GM12891 (cell line): ENCODE data around the gene SARDH.

ENCODE experiments used
- DNase-seq: peaks from one replicate; pipeline ENCODE4 v3.0.0; 2011; ENCODE audit warnings: low spot score; ENCODE audit not compliant: insufficient read length
- FAIRE-seq: peaks from 2 replicates; lab custom pipeline; 2011; peaks lifted over from hg19 to GRCh38; lab: Jason Lieb, UNC
- PAX5 ChIP-seq: IDR thresholded peaks from 2 replicates; pipeline ENCODE4 v1.6.1; 2011; ENCODE audit warnings: low read length, moderate library complexity, mild to moderate bottlenecking; ENCODE audit not compliant: insufficient read depth, severe bottlenecking
- POLR2A ChIP-seq: IDR thresholded peaks from 2 replicates; pipeline ENCODE4 v1.6.1; 2011; ENCODE audit warnings: low read depth, low read length, control low read depth
- POLR2AphosphoS5 ChIP-seq: IDR thresholded peaks from 2 replicates; pipeline ENCODE4 v1.6.1; 2011; ENCODE audit warnings: low read depth, low read length, control low read depth
- POU2F2 ChIP-seq: IDR thresholded peaks from 2 replicates; pipeline ENCODE4 v1.6.1; 2011; ENCODE audit warnings: low read depth, mild to moderate bottlenecking, control low read depth, low read length, moderate library complexity
- SPI1 ChIP-seq: IDR thresholded peaks from 2 replicates; pipeline ENCODE4 v1.6.1; 2011; ENCODE audit warnings: low read depth, low read length, control low read depth
- TAF1 ChIP-seq: IDR thresholded peaks from 2 replicates; pipeline ENCODE4 v1.6.1; 2011; ENCODE audit warnings: low read depth, low read length, control low read depth

SARDH gene

GRCh38 chr9:133775951-133776905, 38.1 kb upstream of the SARDH start:
- TF ChIP-seq SPI1 (no peak), POLR2AphosphoS5 (no peak), POLR2A (no peak), TAF1 (no peak)
- FAIRE-seq, result no peak
- DNase-seq, result no peak

GRCh38 chr9:133775291-133775690, 37.1 kb upstream of the SARDH start:
- FAIRE-seq, result no peak
- TF ChIP-seq TAF1 (no peak), POU2F2 (no peak)

GRCh38 chr9:133774799-133775198, 36.6 kb upstream of the SARDH start:
- TF ChIP-seq PAX5, result no peak
- TF ChIP-seq SPI1, result no peak
- TF ChIP-seq TAF1, result no peak
- no peak for TF ChIP-seq POLR2AphosphoS5
- no peak for TF ChIP-seq POU2F2
- TF ChIP-seq POLR2A, result no peak
- FAIRE-seq (no peak), DNase-seq (no peak)

More at GRCh38 chr9:133775291-133775690, 37.1 kb upstream of the SARDH start:
- DNase-seq, result no peak

GRCh38 chr9:133773889-133774655, 35.9 kb upstream of the SARDH start:
- FAIRE-seq, result no peak
- no peak for DNase-seq

GRCh38 chr9:133772581-133772980, 34.4 kb upstream of the SARDH start:
- no peak for FAIRE-seq
- TF ChIP-seq POLR2AphosphoS5, result no peak
- TF ChIP-seq POU2F2, result no peak
- TF ChIP-seq SPI1, result no peak
- no peak for DNase-seq

More at GRCh38 chr9:133773889-133774655, 35.9 kb upstream of the SARDH start:
- no peak for TF ChIP-seq TAF1
- no peak for TF ChIP-seq SPI1
- no peak for TF ChIP-seq POLR2A
- TF ChIP-seq PAX5, result no peak
- TF ChIP-seq POLR2AphosphoS5, result no peak
- no peak for TF ChIP-seq POU2F2

GRCh38 chr9:133771486-133772482, 33.6 kb upstream of the SARDH start:
- DNase-seq (no peak), FAIRE-seq (no peak)
- no peak for TF ChIP-seq POU2F2
- no peak for TF ChIP-seq PAX5
- no peak for TF ChIP-seq SPI1
- no peak for TF ChIP-seq POLR2AphosphoS5
- no peak for TF ChIP-seq POLR2A
- no peak for TF ChIP-seq TAF1

GRCh38 chr9:133770076-133770777, 32.1 kb upstream of the SARDH start:
- DNase-seq (no peak), FAIRE-seq (no peak)
- TF ChIP-seq SPI1, result no peak
- no peak for TF ChIP-seq POLR2AphosphoS5
- no peak for TF ChIP-seq POLR2A
- no peak for TF ChIP-seq PAX5
- TF ChIP-seq TAF1, result no peak
- no peak for TF ChIP-seq POU2F2

GRCh38 chr9:133769511-133770075, 31.4 kb upstream of the SARDH start:
- DNase-seq (no peak), FAIRE-seq (no peak)
- TF ChIP-seq POLR2AphosphoS5, result no peak
- no peak for TF ChIP-seq TAF1
- no peak for TF ChIP-seq POLR2A
- TF ChIP-seq POU2F2, result no peak
- no peak for TF ChIP-seq SPI1
- TF ChIP-seq PAX5, result no peak
